ENCODE results near the gene GALNTL6. TPM values are rescaled to one million over a fixed set of nuclear protein-coding genes. Genes with fewer than 3 reads are reported as not detected.

The GALNTL6 gene
- total RNA-seq, 1 donor from 2014 or later = 0.10 TPM

GRCh38 chr4:172628263-172628662 lies 815.1 kb downstream of the GALNTL6 start:
- Mint-ChIP-seq H3K4me1 (ENCODE audit: unreplicated experiment) (no peaks in the 10 kb centered on the region), H3K27me3 (ENCODE audit: unreplicated experiment) (no peaks in the 10 kb centered on the region), H3K4me3 (ENCODE audit: unreplicated experiment) (no peak overlapping the region), H3K9me3 (ENCODE audit: unreplicated experiment) (no peaks in the 10 kb centered on the region), H3K27ac (ENCODE audit: unreplicated experiment) (no peak overlapping the region), H3K36me3 (ENCODE audit: low read depth, unreplicated experiment) (no peaks in the 10 kb centered on the region)
- DNase-seq (ENCODE audit: low spot score) = no peak
- TF ChIP-seq CTCF (IDR thresholded peaks at IDR 0.05; ENCODE audit: unreplicated experiment) = no peak

- no peak for DNase-seq (ENCODE audit: low spot score)
- TF ChIP-seq CTCF (IDR thresholded peaks at IDR 0.05; ENCODE audit: unreplicated experiment) = no peak
- Mint-ChIP-seq H3K27me3 (ENCODE audit: unreplicated experiment) (no peaks in the 10 kb centered on the region), H3K4me1 (ENCODE audit: unreplicated experiment) (no peaks in the 10 kb centered on the region), H3K27ac (ENCODE audit: unreplicated experiment) (no peak overlapping the region), H3K36me3 (ENCODE audit: low read depth, unreplicated experiment) (no peaks in the 10 kb centered on the region), H3K4me3 (ENCODE audit: unreplicated experiment) (no peak overlapping the region), H3K9me3 (ENCODE audit: unreplicated experiment) (no peaks in the 10 kb centered on the region)
Observed at GRCh38 chr4:172630280-172630679, 817.1 kb downstream of the GALNTL6 start.

- no peaks in the 10 kb centered on the region for H3K4me1 Mint-ChIP-seq (ENCODE audit: unreplicated experiment)
- no peak for TF ChIP-seq CTCF (IDR thresholded peaks at IDR 0.05; ENCODE audit: unreplicated experiment)
- no peaks in the 10 kb centered on the region for H3K27me3 Mint-ChIP-seq (ENCODE audit: unreplicated experiment)
- H3K27ac Mint-ChIP-seq (ENCODE audit: unreplicated experiment) = no peak overlapping the region
- H3K9me3 Mint-ChIP-seq (ENCODE audit: unreplicated experiment) = no peaks in the 10 kb centered on the region
- no peak overlapping the region for H3K4me3 Mint-ChIP-seq (ENCODE audit: unreplicated experiment)
- H3K36me3 Mint-ChIP-seq (ENCODE audit: low read depth, unreplicated experiment) = no peaks in the 10 kb centered on the region
- no peak for DNase-seq (ENCODE audit: low spot score)
Observed at GRCh38 chr4:172631832-172632231, 818.6 kb downstream of the GALNTL6 start.

GRCh38 chr4:172648471-172648870 lies 835.3 kb downstream of the GALNTL6 start:
- H3K27ac Mint-ChIP-seq (ENCODE audit: unreplicated experiment) = no peak overlapping the region
- TF ChIP-seq CTCF (IDR thresholded peaks at IDR 0.05; ENCODE audit: unreplicated experiment) = no peak
- no peaks in the 10 kb centered on the region for H3K36me3 Mint-ChIP-seq (ENCODE audit: low read depth, unreplicated experiment)
- DNase-seq (ENCODE audit: low spot score) = no peak
- H3K4me3 Mint-ChIP-seq (ENCODE audit: unreplicated experiment) = no peak overlapping the region
- no peaks in the 10 kb centered on the region for H3K9me3 Mint-ChIP-seq (ENCODE audit: unreplicated experiment)
- no peaks in the 10 kb centered on the region for H3K4me1 Mint-ChIP-seq (ENCODE audit: unreplicated experiment)
- H3K27me3 Mint-ChIP-seq (ENCODE audit: unreplicated experiment) = no peaks in the 10 kb centered on the region

- no peak for DNase-seq (ENCODE audit: low spot score)
- Mint-ChIP-seq H3K36me3 (ENCODE audit: low read depth, unreplicated experiment) (no peaks in the 10 kb centered on the region), H3K4me3 (ENCODE audit: unreplicated experiment) (no peak overlapping the region), H3K9me3 (ENCODE audit: unreplicated experiment) (no peaks in the 10 kb centered on the region), H3K4me1 (ENCODE audit: unreplicated experiment) (no peaks in the 10 kb centered on the region), H3K27me3 (ENCODE audit: unreplicated experiment) (no peaks in the 10 kb centered on the region), H3K27ac (ENCODE audit: unreplicated experiment) (no peak overlapping the region)
- TF ChIP-seq CTCF (IDR thresholded peaks at IDR 0.05; ENCODE audit: unreplicated experiment) = no peak
Observed at GRCh38 chr4:172649143-172649542, 835.9 kb downstream of the GALNTL6 start.
